MCF 10A (cell line): Measurements from ENCODE around the gene SOX13. TPM values are rescaled to one million over a fixed set of nuclear protein-coding genes. Genes with fewer than 3 reads are reported as not detected.
A peak's percentile ranks its signal among the peaks of the same experiment; 100 is the strongest.

ENCODE experiments used
- BruUV-seq: library from RNA; stranded (reverse); fragments of 400-500 nt; replicated peaks from 2 replicates; lab custom pipeline; 2021; lab: Mats Ljungman, UMichigan
- CTCF ChIA-PET: fragments of 300-600 bp; sonication (Branson Sonifier 250); formaldehyde crosslinking; extraction: SDS; loops from one replicate; lab custom pipeline; 2021; ENCODE audit warnings: antibody characterized with exemption, inconsistent platforms; lab: Yijun Ruan, JAX
- POLR2A ChIA-PET: fragments of 300-600, 350-650 bp; sonication (Branson Sonifier 250); formaldehyde crosslinking; extraction: SDS; loops from one replicate; lab custom pipeline; 2020; ENCODE audit warnings: antibody characterized with exemption, inconsistent platforms; lab: Yijun Ruan, JAX
- DNase-seq: peaks from one replicate; pipeline ENCODE4 v3.0.0-alpha.2; 2018; ENCODE audit not compliant: unreplicated experiment
- H3K27ac Mint-ChIP-seq: one replicate; pipeline ENCODE4 v1.8.0; 2022; ENCODE audit warnings: mild to moderate bottlenecking, low read depth, mixed read lengths; ENCODE audit not compliant: unreplicated experiment
- H3K27me3 Mint-ChIP-seq: one replicate; pipeline ENCODE4 v1.8.0; 2022; ENCODE audit warnings: mixed read lengths; ENCODE audit not compliant: insufficient read depth, unreplicated experiment
- H3K36me3 Mint-ChIP-seq: one replicate; pipeline ENCODE4 v1.8.0; 2022; ENCODE audit warnings: mild to moderate bottlenecking, moderate library complexity, mixed read lengths; ENCODE audit not compliant: insufficient read depth, unreplicated experiment
- H3K4me1 Mint-ChIP-seq: one replicate; pipeline ENCODE4 v1.8.0; 2022; ENCODE audit warnings: mixed read lengths; ENCODE audit not compliant: insufficient read depth, unreplicated experiment
- H3K4me3 Mint-ChIP-seq: one replicate; pipeline ENCODE4 v1.8.0; 2022; ENCODE audit warnings: mild to moderate bottlenecking, moderate library complexity, mixed read lengths; ENCODE audit not compliant: unreplicated experiment
- H3K9me3 Mint-ChIP-seq: one replicate; pipeline ENCODE4 v1.8.0; 2022; ENCODE audit warnings: mixed read lengths; ENCODE audit not compliant: unreplicated experiment
- intact Hi-C: fragments of 100-400 bp; cut with micrococcal nuclease; formaldehyde crosslinking; loops from 2 replicates; pipeline ENCODE4 v1.14.1; 2022
- total RNA-seq: library from RNA; stranded (reverse); gene quantifications from 2 replicates; pipeline ENCODE4 v1.2.3, GENCODE V29; 2022
- TF ChIP-seq, protein P1 (sequence below): fragments of 200-600 bp; IDR thresholded peaks from one replicate; pipeline ENCODE4 v1.8.0; 2022; ENCODE audit warnings: antibody characterized with exemption, mild to moderate bottlenecking; ENCODE audit not compliant: unreplicated experiment

SOX13 gene
- total RNA-seq, 1 experiment from 2014 or later, result 32.8 TPM

GRCh38 chr1:204029016-204029415 is 43.9 kb upstream of the SOX13 start:
- no peaks in the 10 kb centered on the region for H3K4me1 Mint-ChIP-seq
- intact Hi-C loops, result no loop called here
- CTCF ChIA-PET, result interaction anchor here (0.6 to 0.7 kb wide), 3 partner anchors 34 to 133 kb away, joined by 3 to 4 read pairs (median 3); no protein-coding TSS in a partner anchor
- no peak for DNase-seq
- POLR2A ChIA-PET, result no interaction called here
- H3K27ac Mint-ChIP-seq, result no peak overlapping the region
- TF ChIP-seq, protein P1, sequence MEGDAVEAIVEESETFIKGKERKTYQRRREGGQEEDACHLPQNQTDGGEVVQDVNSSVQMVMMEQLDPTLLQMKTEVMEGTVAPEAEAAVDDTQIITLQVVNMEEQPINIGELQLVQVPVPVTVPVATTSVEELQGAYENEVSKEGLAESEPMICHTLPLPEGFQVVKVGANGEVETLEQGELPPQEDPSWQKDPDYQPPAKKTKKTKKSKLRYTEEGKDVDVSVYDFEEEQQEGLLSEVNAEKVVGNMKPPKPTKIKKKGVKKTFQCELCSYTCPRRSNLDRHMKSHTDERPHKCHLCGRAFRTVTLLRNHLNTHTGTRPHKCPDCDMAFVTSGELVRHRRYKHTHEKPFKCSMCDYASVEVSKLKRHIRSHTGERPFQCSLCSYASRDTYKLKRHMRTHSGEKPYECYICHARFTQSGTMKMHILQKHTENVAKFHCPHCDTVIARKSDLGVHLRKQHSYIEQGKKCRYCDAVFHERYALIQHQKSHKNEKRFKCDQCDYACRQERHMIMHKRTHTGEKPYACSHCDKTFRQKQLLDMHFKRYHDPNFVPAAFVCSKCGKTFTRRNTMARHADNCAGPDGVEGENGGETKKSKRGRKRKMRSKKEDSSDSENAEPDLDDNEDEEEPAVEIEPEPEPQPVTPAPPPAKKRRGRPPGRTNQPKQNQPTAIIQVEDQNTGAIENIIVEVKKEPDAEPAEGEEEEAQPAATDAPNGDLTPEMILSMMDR, result no peak
- H3K4me3 Mint-ChIP-seq, result no peak overlapping the region
- no TSS peak for BruUV-seq
- H3K36me3 Mint-ChIP-seq, result no peaks in the 10 kb centered on the region
- H3K27me3 Mint-ChIP-seq, result peaks cover 31% of the 10 kb centered on the region
- no peaks in the 10 kb centered on the region for H3K9me3 Mint-ChIP-seq

DNA sequence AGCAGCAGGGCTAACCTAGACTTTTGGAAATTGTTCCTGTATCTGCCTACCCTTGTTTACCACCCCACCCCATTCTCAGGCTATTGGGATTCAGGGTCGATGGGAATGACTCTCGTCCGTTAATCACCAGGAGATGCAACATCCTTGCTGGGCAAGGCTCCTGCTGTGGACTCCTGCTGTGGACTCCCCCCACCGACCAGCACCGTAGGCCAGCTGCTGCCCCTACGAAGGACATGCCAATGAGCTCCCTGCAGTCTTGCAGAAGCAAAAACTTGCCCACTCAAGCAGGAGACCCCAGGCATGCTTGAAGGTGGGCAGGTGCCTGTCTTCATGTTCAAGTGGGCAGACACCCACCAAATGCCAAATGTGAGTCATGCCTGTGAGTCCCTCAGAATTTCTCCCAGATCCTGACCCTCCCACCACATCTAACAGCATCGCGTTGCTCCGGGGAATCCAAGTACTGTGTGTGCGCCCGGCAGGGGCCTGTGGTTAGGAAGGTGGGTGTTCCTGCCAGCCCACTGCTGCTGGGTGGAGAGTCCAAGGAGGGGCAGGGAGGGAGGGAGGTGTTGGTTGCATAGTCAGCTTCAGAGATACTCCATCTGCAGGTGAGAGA is 41.7 kb upstream of the SOX13 start:
- Mint-ChIP-seq H3K9me3 (no peaks in the 10 kb centered on the region), H3K4me1 (no peaks in the 10 kb centered on the region), H3K27me3 (peaks cover 15% of the 10 kb centered on the region), H3K4me3 (no peak overlapping the region), H3K27ac (no peak overlapping the region), H3K36me3 (no peaks in the 10 kb centered on the region)
- TF ChIP-seq, protein P1, result no peak
- CTCF ChIA-PET, result interaction anchor here (0.6 kb wide), 2 partner anchors 102 to 151 kb away, joined by 3 to 4 read pairs; no protein-coding TSS in a partner anchor
- no peak for DNase-seq
- intact Hi-C loops, result no loop called here
- POLR2A ChIA-PET, result interaction anchor here (0.6 kb wide), 1 partner anchor 37 kb away, joined by 3 read pairs; no protein-coding TSS in a partner anchor
- BruUV-seq, result no TSS peak

DNA sequence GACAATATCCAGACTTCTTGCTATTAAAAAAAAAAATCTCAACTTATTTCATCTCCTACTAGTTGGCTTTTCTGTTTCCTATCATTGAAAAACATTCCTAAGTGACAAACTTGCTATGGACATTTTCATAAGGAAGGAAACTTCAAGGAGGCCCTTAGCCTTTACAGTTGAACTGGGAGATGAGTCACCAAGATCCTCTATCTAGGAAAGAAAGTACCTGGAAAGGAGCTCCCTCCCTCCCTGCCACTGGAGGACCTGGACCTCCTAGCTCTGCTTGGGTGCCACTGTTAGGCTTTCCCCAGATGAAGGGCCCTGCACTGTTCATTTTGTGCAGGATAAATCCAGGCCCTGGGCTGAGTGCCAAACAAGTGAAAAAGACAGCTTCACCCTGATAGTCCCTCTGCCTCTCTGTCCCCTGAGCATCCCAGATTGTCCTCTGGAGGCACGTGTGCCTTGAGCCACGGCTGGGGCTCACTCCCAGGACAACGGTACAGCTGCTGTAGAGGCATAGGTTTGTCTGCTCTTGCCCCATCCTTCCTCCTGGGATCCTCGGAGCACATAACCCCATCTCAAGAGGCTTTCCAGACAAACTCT is 40.2 kb upstream of the SOX13 start:
- no peak overlapping the region for H3K27ac Mint-ChIP-seq
- ChIA-PET POLR2A (interaction anchor here (0.6 to 1.4 kb wide), 4 partner anchors 29 to 1287 kb away, joined by 3 to 4 read pairs (median 4); partner anchors contain the start of gene SOX13), CTCF (interaction anchor here (0.6 kb wide), 1 partner anchor 90 kb away, joined by 3 read pairs; no protein-coding TSS in a partner anchor)
- DNase-seq, result peak; percentile 22
- H3K27me3 Mint-ChIP-seq, result no peaks in the 10 kb centered on the region
- TF ChIP-seq, protein P1, result no peak
- no peaks in the 10 kb centered on the region for H3K4me1 Mint-ChIP-seq
- H3K9me3 Mint-ChIP-seq, result no peaks in the 10 kb centered on the region
- no peak overlapping the region for H3K4me3 Mint-ChIP-seq
- intact Hi-C loops, result no loop called here
- BruUV-seq, result no TSS peak
- no peaks in the 10 kb centered on the region for H3K36me3 Mint-ChIP-seq

- intact Hi-C loops, result no loop called here
Measured at GRCh38 chr1:204033306-204033705, 39.6 kb upstream of the SOX13 start.

More at GRCh38 chr1:204033306-204033705, 39.6 kb upstream of the SOX13 start:
- H3K4me1 Mint-ChIP-seq, result no peaks in the 10 kb centered on the region
- POLR2A ChIA-PET, result interaction anchor here (0.6 to 1.4 kb wide), 3 partner anchors 39 to 1286 kb away, joined by 3 to 4 read pairs (median 3); partner anchors contain the start of gene SOX13
- H3K36me3 Mint-ChIP-seq, result no peaks in the 10 kb centered on the region
- no TSS peak for BruUV-seq
- no peak overlapping the region for H3K27ac Mint-ChIP-seq
- H3K27me3 Mint-ChIP-seq, result no peaks in the 10 kb centered on the region
- DNase-seq, result no peak
- CTCF ChIA-PET, result interaction anchor here (0.5 to 0.6 kb wide), 2 partner anchors 91 to 1844 kb away, joined by 3 to 4 read pairs; no protein-coding TSS in a partner anchor
- TF ChIP-seq, protein P1, result no peak
- H3K9me3 Mint-ChIP-seq, result no peaks in the 10 kb centered on the region
- H3K4me3 Mint-ChIP-seq, result no peak overlapping the region
